Measurements from ENCODE around the gene MAGI1. TPM values are rescaled to one million over a fixed set of nuclear protein-coding genes. Genes with fewer than 3 reads are reported as not detected.

Gene MAGI1
- total and polyA plus RNA-seq, 10 donors: 3.5 to 104 (median 62.3) TPM

DNA sequence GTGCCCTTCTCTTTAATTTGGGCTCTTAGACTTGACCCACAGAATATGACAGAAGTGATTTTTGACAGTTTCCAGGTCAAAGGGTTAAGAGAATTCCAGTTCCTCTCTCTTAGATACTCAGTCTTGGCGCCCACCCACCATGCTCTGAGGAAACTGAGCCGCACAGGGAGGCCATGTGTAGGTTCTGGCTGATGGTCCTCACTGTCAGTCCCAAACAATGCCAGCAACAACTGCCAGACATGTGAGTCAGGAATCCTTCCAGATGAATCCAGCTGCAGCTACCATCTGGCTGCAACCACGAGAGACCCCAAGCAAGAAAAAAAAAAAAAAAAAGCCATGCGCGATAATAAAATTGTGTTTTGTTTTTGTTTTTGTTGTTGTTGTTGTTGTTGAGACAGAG lies 326.6 kb downstream of the MAGI1 start:
- no peaks in the 10 kb centered on the region for H3K9me3 ChIP-seq
- no peak overlapping the region for H3K27ac ChIP-seq
- H3K36me3 ChIP-seq: no peaks in the 10 kb centered on the region
- no peak overlapping the region for H3K4me3 ChIP-seq
- TF ChIP-seq POLR2AphosphoS5 (IDR thresholded peaks at IDR 0.05): no peak
- no peak for TF ChIP-seq POLR2A (IDR thresholded peaks at IDR 0.05)
- TF ChIP-seq, protein P1, sequence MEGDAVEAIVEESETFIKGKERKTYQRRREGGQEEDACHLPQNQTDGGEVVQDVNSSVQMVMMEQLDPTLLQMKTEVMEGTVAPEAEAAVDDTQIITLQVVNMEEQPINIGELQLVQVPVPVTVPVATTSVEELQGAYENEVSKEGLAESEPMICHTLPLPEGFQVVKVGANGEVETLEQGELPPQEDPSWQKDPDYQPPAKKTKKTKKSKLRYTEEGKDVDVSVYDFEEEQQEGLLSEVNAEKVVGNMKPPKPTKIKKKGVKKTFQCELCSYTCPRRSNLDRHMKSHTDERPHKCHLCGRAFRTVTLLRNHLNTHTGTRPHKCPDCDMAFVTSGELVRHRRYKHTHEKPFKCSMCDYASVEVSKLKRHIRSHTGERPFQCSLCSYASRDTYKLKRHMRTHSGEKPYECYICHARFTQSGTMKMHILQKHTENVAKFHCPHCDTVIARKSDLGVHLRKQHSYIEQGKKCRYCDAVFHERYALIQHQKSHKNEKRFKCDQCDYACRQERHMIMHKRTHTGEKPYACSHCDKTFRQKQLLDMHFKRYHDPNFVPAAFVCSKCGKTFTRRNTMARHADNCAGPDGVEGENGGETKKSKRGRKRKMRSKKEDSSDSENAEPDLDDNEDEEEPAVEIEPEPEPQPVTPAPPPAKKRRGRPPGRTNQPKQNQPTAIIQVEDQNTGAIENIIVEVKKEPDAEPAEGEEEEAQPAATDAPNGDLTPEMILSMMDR (IDR thresholded peaks at IDR 0.05 in 8 of 11, conservative IDR thresholded peaks at IDR 0.05 in 3 of 11): no peak
- WGBS, 5 donors: 62 to 91% (median 88%) methylated on average over 5 of the region's 5 CpGs
- H3K27me3 ChIP-seq (replicated peaks in 1 of 7): no peaks in the 10 kb centered on the region
- intact Hi-C loops (cut with DNase I; ENCODE audit: low total_unique reads): no loop called here
- H3K4me1 ChIP-seq: no peaks in the 10 kb centered on the region
- DNase-seq: no peak

- TF ChIP-seq POLR2AphosphoS5 (IDR thresholded peaks at IDR 0.05): no peak
- TF ChIP-seq, protein P1 (IDR thresholded peaks at IDR 0.05 in 8 of 11, conservative IDR thresholded peaks at IDR 0.05 in 3 of 11): no peak
- TF ChIP-seq POLR2A (IDR thresholded peaks at IDR 0.05): no peak
Observed at GRCh38 chr3:65706776-65707568, 331.7 kb downstream of the MAGI1 start.

GRCh38 chr3:65706301-65706700 lies 332.4 kb downstream of the MAGI1 start:
- 76 to 94% (median 87%) methylated on average over 4 of the region's 4 CpGs for WGBS, 5 donors
- Histone ChIP-seq H3K9me3 (no peaks in the 10 kb centered on the region), H3K36me3 (no peaks in the 10 kb centered on the region), H3K27ac (no peak overlapping the region), H3K4me3 (no peak overlapping the region), H3K27me3 (replicated peaks in 1 of 7) (no peaks in the 10 kb centered on the region), H3K4me1 (no peaks in the 10 kb centered on the region)
- intact Hi-C loops (cut with DNase I; ENCODE audit: low total_unique reads): no loop called here
- no peak for DNase-seq
- no peak for TF ChIP-seq POLR2AphosphoS5 (IDR thresholded peaks at IDR 0.05)
- TF ChIP-seq, protein P1 (IDR thresholded peaks at IDR 0.05 in 8 of 11, conservative IDR thresholded peaks at IDR 0.05 in 3 of 11): no peak
- TF ChIP-seq POLR2A (IDR thresholded peaks at IDR 0.05): no peak

More at GRCh38 chr3:65706776-65707568, 331.7 kb downstream of the MAGI1 start:
- no peaks in the 10 kb centered on the region for H3K4me1 ChIP-seq
- no peaks in the 10 kb centered on the region for H3K36me3 ChIP-seq
- no peak for DNase-seq
- WGBS, 5 donors: 84 to 85% (median 85%) methylated on average over 13 of the region's 13 CpGs
- H3K9me3 ChIP-seq: no peaks in the 10 kb centered on the region
- H3K4me3 ChIP-seq: no peak overlapping the region
- intact Hi-C loops (cut with DNase I; ENCODE audit: low total_unique reads): no loop called here
- no peaks in the 10 kb centered on the region for H3K27me3 ChIP-seq (replicated peaks in 1 of 7)
- H3K27ac ChIP-seq: no peak overlapping the region

- intact Hi-C loops (cut with DNase I; ENCODE audit: low total_unique reads): no loop called here
- Histone ChIP-seq H3K36me3 (no peaks in the 10 kb centered on the region), H3K4me1 (no peaks in the 10 kb centered on the region), H3K4me3 (no peak overlapping the region), H3K9me3 (peaks cover 0 to 6% (median 0%) of the 10 kb centered on the region in 8 donors), H3K27ac (no peak overlapping the region), H3K27me3 (replicated peaks in 1 of 7) (no peaks in the 10 kb centered on the region)
- 71 to 92% (median 84%) methylated on average over 2 of the region's 2 CpGs for WGBS, 5 donors
- no peak for DNase-seq
- TF ChIP-seq POLR2A (IDR thresholded peaks at IDR 0.05): no peak
Observed at GRCh38 chr3:65703820-65704219, 334.9 kb downstream of the MAGI1 start.
